Thymus (tissue), 14 donors: Measurements from ENCODE around the gene TDRD10. TPM values are rescaled to one million over a fixed set of nuclear protein-coding genes. Genes with fewer than 3 reads are reported as not detected.

Experiments
- DNase-seq, 9 donors: peaks; one replicate each; pipeline ENCODE4 v3.0.0-alpha.2; 2013; ENCODE audit warnings: low spot score in 9 of 9, low read depth in 6 of 9, missing footprints in 1 of 9
- H3K27ac ChIP-seq, 2 donors: one replicate each; pipeline ENCODE4 v1.5.1; 2013; ENCODE audit warnings: control low read depth in 1 of 2, low read depth in 1 of 2, low read length in 1 of 2, mild to moderate bottlenecking in 1 of 2, moderate library complexity in 1 of 2
- H3K27me3 ChIP-seq, 2 donors: one replicate each; pipeline ENCODE4 v1.5.1; 2013; ENCODE audit warnings: low read length in 1 of 2; ENCODE audit not compliant: control insufficient read depth in 2 of 2, insufficient read depth in 1 of 2
- H3K36me3 ChIP-seq, 2 donors: one replicate each; pipeline ENCODE4 v1.5.1; 2013; ENCODE audit warnings: low read length in 1 of 2, mild to moderate bottlenecking in 1 of 2, moderate library complexity in 1 of 2; ENCODE audit not compliant: control insufficient read depth in 2 of 2, insufficient read depth in 2 of 2
- H3K4me1 ChIP-seq, 2 donors: one replicate each; pipeline ENCODE4 v1.5.1; 2013; ENCODE audit warnings: low read length in 2 of 2; ENCODE audit not compliant: control insufficient read depth in 2 of 2, insufficient read depth in 2 of 2
- H3K4me3 ChIP-seq, 2 donors: one replicate each; pipeline ENCODE4 v1.5.1; 2013; ENCODE audit warnings: low read length in 2 of 2, control low read depth in 1 of 2, mild to moderate bottlenecking in 1 of 2
- H3K9me3 ChIP-seq, 2 donors: one replicate each; pipeline ENCODE4 v1.5.1; 2013; ENCODE audit warnings: low read length in 1 of 2, mild to moderate bottlenecking in 1 of 2; ENCODE audit not compliant: control insufficient read depth in 2 of 2, insufficient read depth in 1 of 2
- WGBS: extraction: QIAGEN DNeasy Blood & Tissue Kit; methylation state at CpG from one replicate; pipeline ENCODE4 v1.1.7; 2013; 5-methylcytosine and 5-hydroxymethylcytosine counted together
- long read RNA-seq, 10 donors: transcript quantifications; one replicate each; lab custom pipeline, GENCODE V29; 2026
- polyA plus RNA-seq: library from polyadenylated mRNA; stranded (reverse); fragments of 200-250 nt; gene quantifications from one replicate; pipeline ENCODE4 v1.2.3, GENCODE V29; 2013
- total RNA-seq: library from RNA; stranded (reverse); fragments of 120-200 nt; gene quantifications from one replicate; pipeline ENCODE4 v1.2.4, GENCODE V29; 2013
- donor health status: healthy.

The TDRD10 gene, protein sequence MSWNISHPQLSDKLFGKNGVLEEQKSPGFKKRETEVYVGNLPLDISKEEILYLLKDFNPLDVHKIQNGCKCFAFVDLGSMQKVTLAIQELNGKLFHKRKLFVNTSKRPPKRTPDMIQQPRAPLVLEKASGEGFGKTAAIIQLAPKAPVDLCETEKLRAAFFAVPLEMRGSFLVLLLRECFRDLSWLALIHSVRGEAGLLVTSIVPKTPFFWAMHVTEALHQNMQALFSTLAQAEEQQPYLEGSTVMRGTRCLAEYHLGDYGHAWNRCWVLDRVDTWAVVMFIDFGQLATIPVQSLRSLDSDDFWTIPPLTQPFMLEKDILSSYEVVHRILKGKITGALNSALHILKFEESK
- total RNA-seq, result 0.47 TPM
- 12.2 TPM for polyA plus RNA-seq
- long read RNA-seq, donor 1, result 0 reads
- long read RNA-seq, donor 2, result 0 reads
- long read RNA-seq, donor 3, result 0 reads
- long read RNA-seq, donor 4, result 0 reads
- long read RNA-seq, donor 5, result 0 reads
- long read RNA-seq, donor 6, result 0 reads
- long read RNA-seq, donor 7, result 0 reads
- long read RNA-seq, donor 8, result 0 reads
- long read RNA-seq, donor 9, result 0 reads
- long read RNA-seq, donor 10, result 0 reads

- H3K4me1 ChIP-seq, result peaks cover 0 to 2% of the 10 kb centered on the region in 2 donors
- no peak within 1 kb of the TSS for H3K27ac ChIP-seq
- no peaks in the 10 kb centered on the region for H3K36me3 ChIP-seq
- H3K27me3 ChIP-seq, result peaks cover 49 to 78% of the 10 kb centered on the region in 2 donors
- peak within 1 kb of the TSS; percentile 2 to 24 for H3K4me3 ChIP-seq
- WGBS, result 3% methylated on average over 90 of the region's 90 CpGs
- peaks cover 7 to 19% of the 10 kb centered on the region in 2 donors for H3K9me3 ChIP-seq
- DNase-seq, result no peak
Observed at GRCh38 chr1:154502066-154502743, at the start of gene TDRD10, which contains the start of gene SHE. Gene TDRD10, plus strand, starts transcription at chr1:154502219. Its CDS starts 4,685 bp downstream, at chr1:154506904. Gene SHE, minus strand, starts transcription at chr1:154502412. Its CDS starts 386 bp downstream, at chr1:154502026.

GRCh38 chr1:154453161-154453560 lies 48.9 kb upstream of the TDRD10 start:
- 95% methylated on average over 5 of the region's 5 CpGs for WGBS
- no peaks in the 10 kb centered on the region for H3K36me3 ChIP-seq

GRCh38 chr1:154453574-154454352 lies 48.3 kb upstream of the TDRD10 start:
- no peak for DNase-seq
- peaks cover 0 to 14% of the 10 kb centered on the region in 2 donors for H3K4me1 ChIP-seq
- peaks cover 0 to 5% of the 10 kb centered on the region in 2 donors for H3K27me3 ChIP-seq
- H3K27ac ChIP-seq, result no peak overlapping the region
- no peak overlapping the region for H3K4me3 ChIP-seq
- 49% methylated on average over 5 of the region's 5 CpGs for WGBS
- H3K9me3 ChIP-seq, result no peaks in the 10 kb centered on the region
- no peaks in the 10 kb centered on the region for H3K36me3 ChIP-seq

More at GRCh38 chr1:154453161-154453560, 48.9 kb upstream of the TDRD10 start:
- H3K4me1 ChIP-seq, result peaks cover 0 to 14% of the 10 kb centered on the region in 2 donors
- DNase-seq, result no peak
- H3K27ac ChIP-seq, result no peak overlapping the region
- H3K4me3 ChIP-seq, result no peak overlapping the region
- peaks cover 0 to 5% of the 10 kb centered on the region in 2 donors for H3K27me3 ChIP-seq
- no peaks in the 10 kb centered on the region for H3K9me3 ChIP-seq

GRCh38 chr1:154454386-154455120 lies 47.5 kb upstream of the TDRD10 start:
- WGBS, result 89% methylated on average over 5 of the region's 5 CpGs
- Histone ChIP-seq H3K9me3 (no peaks in the 10 kb centered on the region), H3K27me3 (peaks cover 0 to 5% of the 10 kb centered on the region in 2 donors), H3K27ac (no peak overlapping the region), H3K36me3 (no peaks in the 10 kb centered on the region), H3K4me3 (no peak overlapping the region), H3K4me1 (peaks cover 0 to 14% of the 10 kb centered on the region in 2 donors)
- DNase-seq, result no peak

DNA sequence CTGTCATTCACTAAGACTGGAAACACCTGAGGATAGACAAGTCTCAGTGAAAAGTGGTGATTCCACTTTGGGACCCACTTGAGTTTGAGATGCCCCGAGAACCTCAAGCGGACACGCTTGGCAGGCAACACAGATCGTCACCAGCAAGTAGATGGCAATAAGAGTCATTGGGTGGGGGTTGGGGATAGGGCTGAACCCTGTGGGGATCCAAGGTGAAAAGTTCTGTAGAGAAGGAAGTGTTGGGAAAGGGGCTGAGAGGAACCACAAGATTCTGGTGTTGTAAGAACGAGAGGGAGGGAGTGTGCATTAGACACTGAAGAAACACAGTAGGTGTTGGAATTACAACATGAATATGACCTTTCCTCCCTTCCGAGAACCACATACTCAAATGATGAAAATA lies 45.4 kb upstream of the TDRD10 start:
- no peak overlapping the region for H3K4me3 ChIP-seq
- H3K27me3 ChIP-seq, result peaks cover 0 to 3% of the 10 kb centered on the region in 2 donors
- no peak for DNase-seq
- WGBS, result 97% methylated on average over 6 of the region's 6 CpGs
- H3K4me1 ChIP-seq, result peaks cover 0 to 23% of the 10 kb centered on the region in 2 donors
- H3K9me3 ChIP-seq, result no peaks in the 10 kb centered on the region
- H3K27ac ChIP-seq, result no peak overlapping the region
- no peaks in the 10 kb centered on the region for H3K36me3 ChIP-seq

DNA sequence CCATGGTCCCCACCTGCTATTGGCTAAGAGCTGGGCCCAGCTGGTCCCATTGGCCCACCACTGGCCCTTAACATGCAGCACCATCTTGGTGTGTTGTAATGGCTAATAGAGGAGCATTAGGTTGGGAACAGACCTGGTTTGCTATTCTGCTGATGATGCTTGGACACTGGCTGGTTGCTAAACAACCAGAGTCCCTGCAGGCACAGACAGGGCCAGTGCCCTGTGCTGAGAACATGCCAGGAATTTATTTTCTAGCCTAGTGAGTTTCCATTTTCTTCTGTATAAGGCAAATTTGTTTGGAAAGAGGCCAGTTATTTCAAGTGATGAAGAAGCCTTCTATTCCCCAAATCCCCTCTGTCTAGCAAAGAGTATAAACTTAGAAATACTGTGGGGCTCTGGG lies 42.9 kb upstream of the TDRD10 start:
- Histone ChIP-seq H3K4me1 (peaks cover 6 to 26% of the 10 kb centered on the region in 2 donors), H3K36me3 (no peaks in the 10 kb centered on the region)

GRCh38 chr1:154460695-154461260 lies 41.2 kb upstream of the TDRD10 start:
- 78% methylated on average over 15 of the region's 15 CpGs for WGBS
- peaks cover 14 to 36% of the 10 kb centered on the region in 2 donors for H3K4me1 ChIP-seq
- DNase-seq, result peak in 1 of 9 donors; percentile 52
- H3K27ac ChIP-seq, result no peak overlapping the region
- no peaks in the 10 kb centered on the region for H3K9me3 ChIP-seq
- H3K36me3 ChIP-seq, result no peaks in the 10 kb centered on the region
- no peaks in the 10 kb centered on the region for H3K27me3 ChIP-seq
- H3K4me3 ChIP-seq, result no peak overlapping the region

More for the DNA sequence above, 42.9 kb upstream of the TDRD10 start:
- Histone ChIP-seq H3K27me3 (no peaks in the 10 kb centered on the region), H3K9me3 (no peaks in the 10 kb centered on the region), H3K4me3 (no peak overlapping the region), H3K27ac (no peak overlapping the region)
- DNase-seq, result no peak

DNA sequence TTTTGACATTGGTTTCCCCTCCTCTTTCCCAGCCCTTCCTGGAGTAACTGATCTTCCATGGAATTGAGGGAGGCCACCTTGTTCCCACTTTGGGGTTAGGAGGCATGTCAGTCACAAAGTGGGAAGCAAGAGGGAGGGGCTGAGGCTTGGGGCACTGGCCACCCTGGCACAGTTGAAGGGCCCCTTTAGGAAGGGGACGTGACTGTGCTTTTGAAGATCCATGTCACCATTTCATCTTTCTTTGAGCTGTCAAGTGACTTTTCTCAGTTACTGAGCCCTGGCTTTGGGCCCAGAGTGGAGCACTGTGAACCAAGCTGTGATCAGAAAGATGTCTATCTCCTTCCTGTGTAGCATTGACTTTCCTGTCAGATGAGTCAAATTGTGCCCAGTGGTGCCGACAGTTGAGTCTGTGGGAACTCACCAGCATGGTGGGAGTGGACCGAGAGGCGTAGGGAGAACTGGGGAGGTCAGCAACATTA lies 38.5 kb upstream of the TDRD10 start:
- WGBS, result 14% methylated on average over 4 of the region's 4 CpGs
- peaks cover 16 to 57% of the 10 kb centered on the region in 2 donors for H3K4me1 ChIP-seq
- no peaks in the 10 kb centered on the region for H3K36me3 ChIP-seq
- peak in 3 of 9 donors; percentile 36 to 76 (median 36) for DNase-seq
- H3K4me3 ChIP-seq, result no peak overlapping the region
- H3K9me3 ChIP-seq, result no peaks in the 10 kb centered on the region
- peak overlapping the region; percentile 67 to 72 for H3K27ac ChIP-seq
- no peaks in the 10 kb centered on the region for H3K27me3 ChIP-seq
